ENCODE data around the gene CPNE9.

DNA sequence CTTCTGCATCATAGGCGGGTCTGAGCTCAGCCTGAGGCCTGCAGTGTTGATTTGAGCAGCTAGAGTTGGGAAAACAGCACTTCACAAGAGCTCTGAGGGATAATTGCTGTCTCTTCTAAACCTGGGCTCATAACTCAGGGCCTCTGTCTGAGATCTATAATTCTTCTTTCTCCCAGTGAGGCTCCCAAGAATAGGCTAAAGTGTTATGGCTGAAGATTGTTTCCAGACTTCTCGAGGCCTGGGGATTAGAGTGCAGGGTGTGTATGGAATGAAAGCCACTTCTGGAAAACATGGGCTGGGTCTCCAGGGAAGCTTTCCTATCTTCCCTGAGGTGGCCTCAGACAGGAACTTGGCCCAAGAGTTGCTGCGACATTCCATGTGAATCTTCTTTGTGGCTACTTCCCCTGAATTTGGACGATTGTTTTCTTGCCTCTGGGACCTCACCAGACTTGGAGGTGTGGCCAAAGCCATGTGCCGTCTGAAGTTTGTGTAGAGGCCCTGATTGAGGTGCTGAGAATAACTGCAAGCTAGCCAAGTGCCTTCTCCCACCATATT is 27.8 kb upstream of the CPNE9 start:
- no peak for TF ChIP-seq CTCF (IDR thresholded peaks at IDR 0.05)
- TF ChIP-seq EZH2 (IDR thresholded peaks at IDR 0.05): no peak
- no peak for TF ChIP-seq EZH2phosphoT487 (IDR thresholded peaks at IDR 0.05)

Measured in neural progenitor cell (in vitro differentiated cells).